ENCODE data around the gene SPTBN2.

SPTBN2 gene

DNA sequence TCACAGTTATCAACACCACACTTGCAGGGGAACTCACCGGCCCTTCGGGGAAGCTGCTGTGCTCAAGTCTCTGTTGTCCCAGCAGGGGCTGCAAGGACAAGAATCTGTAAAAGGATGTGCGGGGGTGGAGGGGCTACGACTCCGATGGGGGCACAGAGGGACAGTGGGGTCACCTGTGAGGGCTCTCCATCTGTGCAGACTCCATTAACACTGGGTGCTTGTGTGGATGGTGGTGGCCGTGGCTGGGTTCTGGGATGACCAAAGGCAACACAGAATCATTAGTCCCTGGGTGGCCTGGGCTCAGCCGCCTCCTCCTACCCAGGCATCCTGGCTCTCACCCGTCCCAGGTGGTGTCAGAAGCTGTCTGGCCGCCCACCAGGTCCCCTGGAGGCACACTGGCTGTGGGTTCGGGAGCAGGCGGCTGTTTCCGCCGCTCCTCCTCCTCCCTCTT is 41.2 kb downstream of the SPTBN2 start:
- no peak overlapping the region for H3K4me3 ChIP-seq (ENCODE audit: low read depth, low read length)
- no peaks in the 10 kb centered on the region for H3K36me3 ChIP-seq (replicated peaks)
- H3K27ac ChIP-seq = no peak overlapping the region
- in situ Hi-C loops (cut with HindIII; ENCODE audit: low pct_ligation_motif_present, low sequenced_read_pairs) = no loop called here
- no peaks in the 10 kb centered on the region for H3K27me3 ChIP-seq (replicated peaks)
- DNase-seq = no peak
- TF ChIP-seq, protein P1, sequence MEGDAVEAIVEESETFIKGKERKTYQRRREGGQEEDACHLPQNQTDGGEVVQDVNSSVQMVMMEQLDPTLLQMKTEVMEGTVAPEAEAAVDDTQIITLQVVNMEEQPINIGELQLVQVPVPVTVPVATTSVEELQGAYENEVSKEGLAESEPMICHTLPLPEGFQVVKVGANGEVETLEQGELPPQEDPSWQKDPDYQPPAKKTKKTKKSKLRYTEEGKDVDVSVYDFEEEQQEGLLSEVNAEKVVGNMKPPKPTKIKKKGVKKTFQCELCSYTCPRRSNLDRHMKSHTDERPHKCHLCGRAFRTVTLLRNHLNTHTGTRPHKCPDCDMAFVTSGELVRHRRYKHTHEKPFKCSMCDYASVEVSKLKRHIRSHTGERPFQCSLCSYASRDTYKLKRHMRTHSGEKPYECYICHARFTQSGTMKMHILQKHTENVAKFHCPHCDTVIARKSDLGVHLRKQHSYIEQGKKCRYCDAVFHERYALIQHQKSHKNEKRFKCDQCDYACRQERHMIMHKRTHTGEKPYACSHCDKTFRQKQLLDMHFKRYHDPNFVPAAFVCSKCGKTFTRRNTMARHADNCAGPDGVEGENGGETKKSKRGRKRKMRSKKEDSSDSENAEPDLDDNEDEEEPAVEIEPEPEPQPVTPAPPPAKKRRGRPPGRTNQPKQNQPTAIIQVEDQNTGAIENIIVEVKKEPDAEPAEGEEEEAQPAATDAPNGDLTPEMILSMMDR (IDR thresholded peaks at IDR 0.05; ENCODE audit: low read depth, low read length, missing control alignments) = no peak

DNA sequence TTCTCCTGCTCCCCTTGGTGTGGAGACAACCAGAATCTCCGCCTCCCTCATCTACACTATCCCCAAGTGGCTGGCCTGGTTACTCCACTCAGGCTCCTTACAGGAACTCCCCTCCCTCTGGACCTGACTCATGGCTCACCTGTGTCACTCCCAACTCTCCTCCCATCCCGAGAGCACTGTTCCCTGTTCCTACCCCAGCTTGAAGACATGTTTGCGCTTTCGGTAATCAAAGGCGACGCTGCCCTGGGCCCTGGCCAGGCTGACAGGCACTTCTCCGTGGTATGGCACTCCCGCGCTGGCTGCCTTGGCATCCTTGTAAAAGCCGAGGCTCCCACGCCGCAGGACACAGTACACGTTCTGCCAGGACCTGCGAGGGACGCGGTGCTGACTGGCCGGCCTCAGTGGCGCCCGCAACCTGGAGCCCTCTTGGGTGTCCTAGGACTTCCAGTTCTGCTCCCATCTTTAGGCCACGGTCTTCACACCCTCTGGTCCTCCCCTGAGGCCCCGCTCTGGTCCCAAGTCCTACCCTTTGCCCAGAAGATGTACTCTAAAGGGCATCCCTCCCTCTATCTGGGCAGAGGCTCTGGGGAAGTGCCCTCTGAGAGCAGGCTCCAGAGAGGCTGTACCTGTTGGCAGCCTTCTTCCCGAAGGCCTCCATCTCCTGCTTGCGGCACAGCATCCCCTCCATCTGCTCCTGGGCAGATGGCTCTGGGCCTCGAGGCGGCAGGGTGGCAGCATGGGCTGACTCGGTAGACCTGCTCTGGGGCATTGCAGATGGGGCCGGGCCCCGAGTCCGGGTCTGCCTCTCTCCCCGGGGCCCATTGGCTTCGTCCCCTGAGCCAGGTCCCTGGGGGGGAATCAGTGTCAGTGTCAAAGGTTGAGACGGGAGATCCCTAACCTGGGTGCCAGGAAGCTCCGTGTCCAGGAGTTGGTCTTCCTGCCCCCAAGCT is 41.9 kb downstream of the SPTBN2 start:
- no peak overlapping the region for H3K27ac ChIP-seq
- H3K4me3 ChIP-seq (ENCODE audit: low read depth, low read length) = no peak overlapping the region
- no peaks in the 10 kb centered on the region for H3K27me3 ChIP-seq (replicated peaks)
- TF ChIP-seq, protein P1 (IDR thresholded peaks at IDR 0.05; ENCODE audit: low read depth, low read length, missing control alignments) = no peak
- in situ Hi-C loops (cut with HindIII; ENCODE audit: low pct_ligation_motif_present, low sequenced_read_pairs) = no loop called here
- no peak for DNase-seq
- H3K36me3 ChIP-seq (replicated peaks) = no peaks in the 10 kb centered on the region

DNA sequence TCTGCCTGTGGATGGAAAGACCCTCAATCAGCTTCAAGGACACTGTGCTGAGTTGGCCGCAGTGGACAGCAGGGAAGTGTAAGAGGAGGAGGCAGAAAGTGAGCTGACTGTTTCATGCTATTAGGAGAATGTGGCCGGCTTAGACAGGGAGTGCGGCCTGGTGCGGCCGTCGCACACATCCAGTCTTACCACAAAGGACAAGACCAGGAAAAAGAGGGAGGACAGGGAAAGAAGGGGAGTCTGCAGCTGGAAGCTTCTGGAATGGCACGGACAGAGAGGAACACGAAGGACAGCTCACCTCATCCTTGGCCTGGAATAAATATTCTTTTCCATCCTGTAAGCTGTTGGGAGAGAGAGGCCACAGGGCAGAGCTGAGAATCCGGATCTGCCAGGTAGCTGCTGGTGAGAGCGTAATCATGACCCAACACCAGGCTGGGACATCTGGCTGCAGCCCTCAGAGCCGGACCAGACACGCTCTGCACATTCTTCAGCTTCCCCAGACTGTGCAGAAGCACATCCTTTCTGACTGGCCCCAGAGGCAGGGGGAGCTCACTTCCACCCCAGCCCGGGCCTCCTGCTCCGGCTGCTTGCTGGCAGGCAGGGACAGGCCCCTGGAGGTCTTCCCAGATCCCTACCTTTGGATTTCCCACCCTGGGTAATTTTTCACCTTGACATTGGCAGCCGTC is 42.8 kb downstream of the SPTBN2 start:
- H3K27ac ChIP-seq = no peak overlapping the region
- no peaks in the 10 kb centered on the region for H3K27me3 ChIP-seq (replicated peaks)
- TF ChIP-seq, protein P1 (IDR thresholded peaks at IDR 0.05; ENCODE audit: low read depth, low read length, missing control alignments) = no peak
- no peak for DNase-seq
- in situ Hi-C loops (cut with HindIII; ENCODE audit: low pct_ligation_motif_present, low sequenced_read_pairs) = no loop called here
- no peak overlapping the region for H3K4me3 ChIP-seq (ENCODE audit: low read depth, low read length)
- H3K36me3 ChIP-seq (replicated peaks) = no peaks in the 10 kb centered on the region

DNA sequence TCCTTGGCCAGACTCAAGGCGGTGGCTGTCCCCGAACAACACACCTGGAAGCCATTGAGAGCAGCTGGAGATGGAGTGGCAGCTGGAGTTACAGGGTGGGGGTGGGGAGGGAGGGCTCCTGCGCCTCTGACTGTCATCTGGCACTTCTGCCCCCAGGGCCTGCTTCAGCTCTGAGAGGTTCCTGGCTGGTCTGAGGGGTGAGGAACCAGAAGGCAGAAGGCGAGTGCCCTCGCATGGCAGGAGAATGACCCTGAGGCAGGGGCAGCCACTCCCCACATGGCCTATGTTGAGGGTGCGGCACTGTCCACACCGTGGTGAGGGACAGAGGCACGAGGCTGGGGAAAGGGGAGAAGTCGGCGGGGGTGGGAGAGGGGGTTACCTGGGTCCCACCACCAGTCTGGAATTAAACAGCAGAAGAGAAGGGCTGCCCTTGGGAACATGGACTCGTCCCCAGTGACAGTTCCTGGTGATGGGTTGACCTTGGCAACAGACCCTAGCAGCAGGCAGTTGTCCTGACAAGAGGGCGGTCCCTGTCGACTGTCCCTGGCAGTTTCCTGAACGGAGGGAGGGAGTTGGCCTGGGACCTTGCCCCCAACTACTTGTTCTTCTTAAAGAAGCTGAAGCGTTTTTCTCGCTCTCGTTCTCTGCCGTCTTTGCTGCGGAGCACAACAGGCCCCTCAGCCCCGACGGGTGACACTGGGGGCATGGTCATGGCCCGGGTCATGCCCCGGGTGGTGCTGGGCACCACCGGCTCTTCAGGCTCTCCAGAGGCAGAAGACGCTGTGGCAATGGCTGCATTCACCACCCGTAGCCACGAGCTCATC is 43.5 kb downstream of the SPTBN2 start:
- Histone ChIP-seq H3K27ac (no peak overlapping the region), H3K27me3 (replicated peaks) (no peaks in the 10 kb centered on the region), H3K36me3 (replicated peaks) (no peaks in the 10 kb centered on the region), H3K4me3 (ENCODE audit: low read depth, low read length) (no peak overlapping the region)
- no peak for DNase-seq
- in situ Hi-C loops (cut with HindIII; ENCODE audit: low pct_ligation_motif_present, low sequenced_read_pairs) = no loop called here
- TF ChIP-seq, protein P1 (IDR thresholded peaks at IDR 0.05; ENCODE audit: low read depth, low read length, missing control alignments) = no peak

DNA sequence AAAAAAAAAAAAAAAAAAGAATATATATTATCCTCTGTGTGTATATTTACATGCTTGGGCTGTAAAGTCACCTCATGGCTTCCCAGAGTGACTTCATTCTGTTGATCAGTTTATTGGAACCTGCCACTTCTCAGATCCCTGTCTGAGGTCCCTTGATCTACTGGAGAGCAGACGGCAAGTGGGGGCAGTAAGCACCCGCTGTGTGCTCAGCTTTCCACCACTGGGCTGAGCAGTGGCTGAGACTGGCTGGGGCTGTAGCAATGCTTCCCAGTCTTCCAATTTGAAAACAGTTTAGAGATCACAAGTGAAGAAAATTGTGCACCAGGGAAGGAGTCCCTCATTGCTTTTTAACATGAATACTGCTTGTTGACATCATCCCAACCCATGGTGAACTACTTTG is 44.4 kb downstream of the SPTBN2 start:
- in situ Hi-C loops (cut with HindIII; ENCODE audit: low pct_ligation_motif_present, low sequenced_read_pairs) = no loop called here
- no peak for DNase-seq
- Histone ChIP-seq H3K27ac (no peak overlapping the region), H3K27me3 (replicated peaks) (no peaks in the 10 kb centered on the region), H3K36me3 (replicated peaks) (no peaks in the 10 kb centered on the region), H3K4me3 (ENCODE audit: low read depth, low read length) (no peak overlapping the region)
- TF ChIP-seq, protein P1 (IDR thresholded peaks at IDR 0.05; ENCODE audit: low read depth, low read length, missing control alignments) = no peak
